IMR-90 (cell line): ENCODE results near the gene UBE3B. TPM values are rescaled to one million over a fixed set of nuclear protein-coding genes. Genes with fewer than 3 reads are reported as not detected.

Experiments
- ATAC-seq: fragments of 200-7000 bp; cut with Tn5 transposase; 2 replicates; pipeline ENCODE4 v1.9.1; 2020; ENCODE audit warnings: low read depth, mild to moderate bottlenecking, moderate library complexity
- BruUV-seq: library from RNA; stranded (reverse); fragments of 400-500 nt; replicated peaks from 2 replicates; lab custom pipeline; 2021; lab: Mats Ljungman, UMichigan
- CTCF ChIA-PET: fragments of 300-600 bp; formaldehyde crosslinking; extraction: SDS; loops from one replicate; lab custom pipeline; 2021; ENCODE audit warnings: antibody characterized with exemption; lab: Yijun Ruan, JAX
- POLR2A ChIA-PET: fragments of 300-600 bp; sonication (Branson Sonifier 250); formaldehyde crosslinking; loops from one replicate; lab custom pipeline; 2022; ENCODE audit warnings: antibody characterized with exemption; ENCODE audit not compliant: unreplicated experiment; lab: Charles Lee
- DNase-seq: peaks from one replicate; pipeline ENCODE4 v3.0.0; 2013
- H2AFZ ChIP-seq: replicated peaks from 2 replicates; pipeline ENCODE3; 2013; ENCODE audit warnings: low read length, mild to moderate bottlenecking; ENCODE audit not compliant: poor library complexity
- H2AK5ac ChIP-seq: 2 replicates; pipeline ENCODE4 v1.6.1; 2013; ENCODE audit warnings: low read depth, low read length, inconsistent platforms
- H2AK9ac ChIP-seq: replicated peaks from 2 replicates; pipeline ENCODE3; 2013; ENCODE audit warnings: mild to moderate bottlenecking, low read depth, low read length, moderate library complexity; ENCODE audit not compliant: poor library complexity
- H2BK120ac ChIP-seq: 2 replicates; pipeline ENCODE4 v1.6.1; 2013; ENCODE audit warnings: low read depth, low read length, inconsistent platforms
- H2BK15ac ChIP-seq: 3 replicates; pipeline ENCODE4 v1.6.1; 2013; ENCODE audit warnings: low read depth, low read length, inconsistent platforms
- H2BK20ac ChIP-seq: 2 replicates; pipeline ENCODE4 v1.6.1; 2013; ENCODE audit warnings: low read depth, mild to moderate bottlenecking, inconsistent platforms, low read length, moderate library complexity
- H2BK5ac ChIP-seq: 2 replicates; pipeline ENCODE4 v1.6.1; 2013; ENCODE audit warnings: mild to moderate bottlenecking, low read depth, low read length, inconsistent platforms; ENCODE audit not compliant: poor library complexity, severe bottlenecking
- H3K14ac ChIP-seq: replicated peaks from 2 replicates; pipeline ENCODE4 v1.6.1; 2013; ENCODE audit warnings: low read depth, low read length, inconsistent platforms
- H3K18ac ChIP-seq: 2 replicates; pipeline ENCODE4 v1.6.1; 2013; ENCODE audit warnings: low read depth, low read length, control low read depth
- H3K23ac ChIP-seq: 2 replicates; pipeline ENCODE4 v1.6.1; 2013; ENCODE audit warnings: low read depth, low read length, inconsistent platforms
- H3K27ac ChIP-seq: 2 replicates; pipeline ENCODE4 v1.5.1; 2013; ENCODE audit warnings: mild to moderate bottlenecking, control low read depth, low read length; ENCODE audit not compliant: insufficient read depth
- H3K27me3 ChIP-seq: 2 replicates; pipeline ENCODE4 v1.6.1; 2013; ENCODE audit warnings: low read length; ENCODE audit not compliant: control insufficient read depth, insufficient read depth
- H3K36me3 ChIP-seq: 2 replicates; pipeline ENCODE4 v1.6.1; 2013; ENCODE audit warnings: low read length, mixed read lengths; ENCODE audit not compliant: control insufficient read depth, insufficient read depth
- H3K4ac ChIP-seq: 2 replicates; pipeline ENCODE4 v1.6.1; 2013; ENCODE audit warnings: low read depth, low read length, inconsistent platforms
- H3K4me1 ChIP-seq: 2 replicates; pipeline ENCODE4 v1.6.1; 2013; ENCODE audit warnings: low read length, mixed read lengths; ENCODE audit not compliant: control insufficient read depth, insufficient read depth
- H3K4me2 ChIP-seq: 2 replicates; pipeline ENCODE4 v1.6.1; 2013; ENCODE audit warnings: low read depth, mild to moderate bottlenecking, control low read depth, low read length, moderate library complexity
- H3K4me3 ChIP-seq: 2 replicates; pipeline ENCODE4 v1.5.1; 2013; ENCODE audit warnings: low read depth, mild to moderate bottlenecking, control low read depth, low read length, moderate library complexity; ENCODE audit not compliant: insufficient read depth
- H3K56ac ChIP-seq: 2 replicates; pipeline ENCODE4 v1.6.1; 2013; ENCODE audit warnings: low read length, inconsistent platforms; ENCODE audit not compliant: insufficient read depth; ENCODE audit errors: extremely low read depth
- H3K79me1 ChIP-seq, 2 experiments: 2 replicates each; pipeline ENCODE4 v1.6.1; 2013; ENCODE audit warnings: low read length in 2 of 2, inconsistent platforms in 1 of 2, low read depth in 1 of 2
- H3K9ac ChIP-seq: 2 replicates; pipeline ENCODE4 v1.6.1; 2013; ENCODE audit warnings: low read depth, low read length, control low read depth
- H3K9me1 ChIP-seq: 2 replicates; pipeline ENCODE4 v1.6.1; 2013; ENCODE audit warnings: low read length, inconsistent platforms; ENCODE audit not compliant: insufficient read depth
- H3K9me3 ChIP-seq: 2 replicates; pipeline ENCODE4 v1.6.1; 2013; ENCODE audit warnings: low read length; ENCODE audit not compliant: control insufficient read depth, insufficient read depth
- H4K20me1 ChIP-seq: 2 replicates; pipeline ENCODE4 v1.6.1; 2013; ENCODE audit warnings: low read length, inconsistent platforms; ENCODE audit not compliant: insufficient read depth
- H4K5ac ChIP-seq: 2 replicates; pipeline ENCODE4 v1.6.1; 2013; ENCODE audit warnings: mild to moderate bottlenecking, low read depth, low read length, control low read depth
- H4K8ac ChIP-seq, 2 experiments: 2 replicates each; pipeline ENCODE4 v1.6.1; 2013; ENCODE audit warnings: low read depth in 2 of 2, low read length in 2 of 2, control low read depth in 1 of 2, inconsistent platforms in 1 of 2
- H4K91ac ChIP-seq: 2 replicates; pipeline ENCODE4 v1.6.1; 2013; ENCODE audit warnings: low read depth, low read length, inconsistent platforms; ENCODE audit not compliant: insufficient read depth
- BHLHE40 ChIP-seq: fragments of 150-350 bp; IDR thresholded peaks from 2 replicates; pipeline ENCODE4 v1.6.1; 2016; ENCODE audit warnings: mild to moderate bottlenecking, low read depth, low read length
- CHD1 ChIP-seq: IDR thresholded peaks from 2 replicates; pipeline ENCODE4 v1.6.1; 2012; ENCODE audit warnings: low read depth, low read length, improper control_type of control experiment
- ELK1 ChIP-seq: fragments of 150-350 bp; IDR thresholded peaks from 2 replicates; pipeline ENCODE4 v1.6.1; 2016; ENCODE audit warnings: low read depth, mild to moderate bottlenecking, low read length, moderate library complexity, borderline replicate concordance
- MAZ ChIP-seq: IDR thresholded peaks from 2 replicates; pipeline ENCODE4 v1.6.1; 2012; ENCODE audit warnings: low read depth, mild to moderate bottlenecking, low read length, improper control_type of control experiment, moderate library complexity, borderline replicate concordance
- POLR2A ChIP-seq: IDR thresholded peaks from 2 replicates; pipeline ENCODE4 v1.6.1; 2012; ENCODE audit warnings: mild to moderate bottlenecking, low read depth, low read length
- RCOR1 ChIP-seq: IDR thresholded peaks from 2 replicates; pipeline ENCODE4 v1.6.1; 2012; ENCODE audit warnings: mild to moderate bottlenecking, low read length, improper control_type of control experiment; ENCODE audit not compliant: insufficient replicate concordance
- RFX5 ChIP-seq: IDR thresholded peaks from 2 replicates; pipeline ENCODE4 v1.8.0; 2012; ENCODE audit warnings: low read depth, mild to moderate bottlenecking, low read length, moderate library complexity
- dilution Hi-C: fragments of 300-500 bp; cut with HindIII; formaldehyde crosslinking; loops from one replicate; pipeline ENCODE4 v1.14.3; 2018; ENCODE audit warnings: low sequenced_read_pairs; ENCODE audit not compliant: unreplicated experiment
- in situ Hi-C: fragments of 300-500 bp; cut with MboI; formaldehyde crosslinking; loops from 3 replicates; pipeline ENCODE4 v1.14.3; 2019; ENCODE audit warnings: low sequenced_read_pairs, inconsistent platforms, mixed read lengths
- intact Hi-C: fragments of 100-400 bp; cut with micrococcal nuclease; formaldehyde crosslinking; loops from 2 replicates; pipeline ENCODE4 v1.10.0; 2022
- polyA plus RNA-seq, 3 experiments: library from polyadenylated mRNA; depleted of rRNA; stranded (reverse); fragments of >200 nt; gene quantifications; 2 replicates each; pipeline ENCODE4 v1.2.3, GENCODE V29; 2012; ENCODE audit warnings: low replicate concordance in 1 of 3
- total RNA-seq: library from RNA; depleted of rRNA; stranded (reverse); fragments of >200 nt; gene quantifications from 2 replicates; pipeline ENCODE4 v1.2.3, GENCODE V29; 2012

The UBE3B gene
- total and polyA plus RNA-seq, 2 of the 4 experiments (the other 2 are of a cell fraction): 18.8 to 24.9 TPM

- no peak overlapping the region for H2BK5ac ChIP-seq
- H4K91ac ChIP-seq: no peak overlapping the region
- in situ Hi-C loops (no loop called here), intact Hi-C loops (no loop called here), dilution Hi-C loops (no loop called here)
- H3K23ac ChIP-seq: no peak overlapping the region
- H4K5ac ChIP-seq: no peak overlapping the region
- POLR2A ChIA-PET: no interaction called here
- no peaks in the 10 kb centered on the region for H3K27me3 ChIP-seq
- no peak overlapping the region for H2AFZ ChIP-seq
- H3K36me3 ChIP-seq: peaks cover 48% of the 10 kb centered on the region
- no peak overlapping the region for H2BK120ac ChIP-seq
- H3K9ac ChIP-seq: no peak overlapping the region
- H2BK20ac ChIP-seq: no peak overlapping the region
- H2AK5ac ChIP-seq: no peak overlapping the region
- no peaks in the 10 kb centered on the region for H3K9me1 ChIP-seq
- TF ChIP-seq POLR2A: no peak
- TF ChIP-seq RCOR1: no peak
- no peak for TF ChIP-seq MAZ
- no peak for TF ChIP-seq ELK1
- no peak for TF ChIP-seq BHLHE40
- TF ChIP-seq RFX5: no peak
- no peak for TF ChIP-seq CHD1
- H3K4me3 ChIP-seq: no peak overlapping the region
- H3K14ac ChIP-seq: no peak overlapping the region
- peaks cover 2% of the 10 kb centered on the region; the same call in 1 of the 2 replicates for H3K4me1 ChIP-seq
- DNase-seq (no peak), ATAC-seq (no peak)
- H4K20me1 ChIP-seq: no peaks in the 10 kb centered on the region
- no peak overlapping the region for H3K18ac ChIP-seq
- BruUV-seq: no TSS peak
- CTCF ChIA-PET: interaction anchor here (1.3 kb wide), 1 partner anchor 60 kb away, joined by 3 read pairs; no protein-coding TSS in a partner anchor
- H4K8ac ChIP-seq: no peak overlapping the region
- no peak overlapping the region for H3K4me2 ChIP-seq
- H3K9me3 ChIP-seq: no peaks in the 10 kb centered on the region
- peaks cover 0 to 2% of the 10 kb centered on the region in 2 experiments; a peak in 1 of 4 replicates for H3K79me1 ChIP-seq
- no peak overlapping the region for H3K4ac ChIP-seq
- no peak overlapping the region for H2BK15ac ChIP-seq
- H3K27ac ChIP-seq: no peak overlapping the region
- H3K56ac ChIP-seq: no peak overlapping the region
- H2AK9ac ChIP-seq: no peak overlapping the region
These were observed 15.7 kb downstream of the UBE3B start for GRCh38 chr12:109493090-109493489.
